Epithelial cell of prostate (primary cell): Measurements from ENCODE around the gene LY6G6D.
"Not testable (repeated sequence)": the region's sequence is repeated elsewhere in the genome, so short reads cannot be mapped to it uniquely, and the experiment has no call there.

Experiments used
- DNase-seq: peaks from one replicate; pipeline ENCODE4 v3.0.0-alpha.2; 2011; ENCODE audit warnings: low read depth, low spot score
- H3K27ac ChIP-seq: fragments of 450-650 bp; 2 replicates; pipeline ENCODE4 v1.5.1; 2017; ENCODE audit warnings: mild to moderate bottlenecking

LY6G6D gene

DNA sequence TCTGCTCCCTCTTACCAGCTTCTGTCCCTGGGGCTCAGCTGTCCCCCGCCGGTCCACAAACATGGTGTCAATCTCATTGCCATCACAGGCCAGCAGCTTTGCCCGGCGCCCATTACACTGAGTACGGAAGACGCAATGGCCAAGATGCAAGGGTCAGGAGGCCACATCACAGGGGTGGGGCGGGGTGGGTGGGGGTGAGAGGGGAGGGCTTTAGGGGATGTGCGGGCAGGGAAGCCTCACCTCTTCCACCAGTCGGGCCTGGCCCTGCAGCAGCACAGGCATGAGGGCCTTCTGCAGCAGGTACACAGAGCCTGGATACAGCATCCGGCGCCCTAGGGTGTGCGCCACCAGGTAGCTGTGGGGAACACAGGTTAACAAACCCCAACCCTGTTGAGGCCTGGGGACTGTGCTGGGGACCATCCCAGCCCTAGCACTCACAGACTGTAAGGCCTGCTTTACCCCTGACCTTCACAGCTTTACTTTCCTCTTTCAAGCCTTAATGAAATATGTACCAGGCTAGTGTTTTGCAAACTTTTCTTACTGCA is 23.5 kb upstream of the LY6G6D start:
- no peak overlapping the region for H3K27ac ChIP-seq
- no peak for DNase-seq

DNA sequence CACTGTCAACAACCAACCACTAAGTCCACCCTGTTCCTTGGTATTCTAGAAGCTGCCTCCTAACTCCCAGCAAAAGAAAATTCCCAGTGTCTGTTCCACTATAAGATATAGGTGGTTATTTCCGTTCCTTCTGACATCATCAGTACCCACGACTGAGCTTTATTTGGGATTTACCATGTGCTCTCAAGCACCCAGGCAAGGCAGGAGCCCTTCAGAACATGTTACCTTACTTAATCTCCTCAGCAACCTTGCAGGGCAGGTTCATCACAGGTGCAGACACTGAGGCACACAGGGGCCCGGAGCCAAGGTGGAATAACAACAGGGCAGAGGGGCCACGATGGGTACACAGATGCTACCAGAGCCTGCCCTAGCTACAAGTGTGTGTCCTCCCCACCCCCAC is 22.8 kb upstream of the LY6G6D start:
- H3K27ac ChIP-seq: no peak overlapping the region
- no peak for DNase-seq

GRCh38 chr6:31692886-31693285 is 22.3 kb upstream of the LY6G6D start:
- no peak for DNase-seq
- H3K27ac ChIP-seq: no peak overlapping the region

GRCh38 chr6:31693535-31693934 is 21.6 kb upstream of the LY6G6D start:
- no peak overlapping the region for H3K27ac ChIP-seq
- no peak for DNase-seq

DNA sequence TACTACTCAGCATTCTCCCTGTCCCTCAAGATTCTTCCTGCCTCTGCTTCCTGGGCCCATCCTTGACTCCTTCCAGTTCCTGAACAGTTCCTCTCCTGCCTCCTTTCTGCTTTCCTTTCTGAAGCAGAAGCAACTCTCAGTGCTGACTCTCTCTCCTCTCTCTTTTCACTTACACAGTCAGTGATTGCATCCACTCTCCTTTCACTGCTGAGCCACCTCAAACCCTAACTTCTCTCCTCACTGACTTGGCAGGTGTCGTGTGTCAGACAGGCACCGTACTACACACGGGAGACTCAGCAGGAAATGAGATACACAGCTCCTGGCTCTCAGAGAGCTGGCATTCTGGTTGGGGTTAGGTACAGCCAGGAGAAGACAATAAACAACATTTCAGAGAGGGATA is 17.6 kb upstream of the LY6G6D start:
- H3K27ac ChIP-seq: no peak overlapping the region
- DNase-seq: no peak

GRCh38 chr6:31700740-31701401 is 14.3 kb upstream of the LY6G6D start:
- no peak for DNase-seq
- no peak overlapping the region for H3K27ac ChIP-seq

DNA sequence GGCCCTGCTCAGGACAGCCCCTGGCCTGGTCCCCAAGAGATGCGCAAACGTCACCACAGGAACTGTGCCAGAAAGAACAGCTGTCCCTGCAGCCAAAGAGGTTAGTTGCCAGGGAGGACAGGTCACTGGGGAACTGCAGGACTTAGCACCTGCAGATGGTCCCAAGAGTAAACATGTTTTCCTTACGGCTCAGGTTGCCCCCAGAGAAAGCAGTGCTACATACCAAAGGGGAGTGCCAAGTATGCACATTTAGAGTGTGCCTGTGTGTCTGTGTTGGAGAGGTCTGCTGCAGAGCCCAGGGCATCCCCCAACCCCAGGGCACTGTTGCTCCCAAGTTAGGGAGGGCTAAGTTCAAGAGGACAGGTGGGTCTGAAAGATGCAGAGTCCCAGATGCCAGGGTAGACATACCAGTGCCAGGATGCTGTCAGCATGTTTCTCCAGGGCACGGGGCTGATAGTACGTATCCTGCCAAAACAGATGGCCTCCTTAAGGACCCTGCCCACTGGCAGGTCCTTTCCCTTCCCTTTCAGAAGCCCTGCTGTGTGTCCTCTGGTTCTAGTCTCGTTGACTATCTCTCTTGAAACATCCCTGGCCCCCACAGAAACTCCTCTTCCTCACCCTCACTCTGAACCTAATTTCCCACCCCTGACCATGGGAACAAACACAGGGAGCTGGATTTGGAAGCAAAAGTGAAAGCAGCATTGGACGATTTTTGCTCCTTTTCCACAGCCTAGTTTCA is 13.3 kb upstream of the LY6G6D start:
- DNase-seq: no peak
- H3K27ac ChIP-seq: no peak overlapping the region

DNA sequence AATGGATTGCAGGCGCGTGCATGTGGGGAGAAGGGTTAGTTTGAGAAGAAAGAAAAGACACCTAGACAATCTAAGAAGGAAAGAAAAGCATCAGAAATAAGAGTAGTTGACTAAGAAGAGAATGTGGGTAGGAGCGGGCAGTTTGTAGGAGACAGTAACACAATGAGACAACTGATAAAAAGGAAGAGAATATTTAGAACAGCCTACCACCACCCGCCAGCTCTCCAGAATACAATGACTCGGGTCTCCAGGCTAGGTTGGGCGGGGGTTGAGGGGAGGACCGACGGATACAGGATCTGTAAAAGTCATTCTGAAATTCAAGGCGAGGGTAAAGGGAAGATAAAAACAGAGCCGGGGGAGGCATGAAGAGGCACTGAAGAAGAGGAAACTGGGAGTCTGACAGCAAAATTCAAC is 12.7 kb upstream of the LY6G6D start:
- H3K27ac ChIP-seq: peak overlapping the region; percentile 74
- no peak for DNase-seq

DNA sequence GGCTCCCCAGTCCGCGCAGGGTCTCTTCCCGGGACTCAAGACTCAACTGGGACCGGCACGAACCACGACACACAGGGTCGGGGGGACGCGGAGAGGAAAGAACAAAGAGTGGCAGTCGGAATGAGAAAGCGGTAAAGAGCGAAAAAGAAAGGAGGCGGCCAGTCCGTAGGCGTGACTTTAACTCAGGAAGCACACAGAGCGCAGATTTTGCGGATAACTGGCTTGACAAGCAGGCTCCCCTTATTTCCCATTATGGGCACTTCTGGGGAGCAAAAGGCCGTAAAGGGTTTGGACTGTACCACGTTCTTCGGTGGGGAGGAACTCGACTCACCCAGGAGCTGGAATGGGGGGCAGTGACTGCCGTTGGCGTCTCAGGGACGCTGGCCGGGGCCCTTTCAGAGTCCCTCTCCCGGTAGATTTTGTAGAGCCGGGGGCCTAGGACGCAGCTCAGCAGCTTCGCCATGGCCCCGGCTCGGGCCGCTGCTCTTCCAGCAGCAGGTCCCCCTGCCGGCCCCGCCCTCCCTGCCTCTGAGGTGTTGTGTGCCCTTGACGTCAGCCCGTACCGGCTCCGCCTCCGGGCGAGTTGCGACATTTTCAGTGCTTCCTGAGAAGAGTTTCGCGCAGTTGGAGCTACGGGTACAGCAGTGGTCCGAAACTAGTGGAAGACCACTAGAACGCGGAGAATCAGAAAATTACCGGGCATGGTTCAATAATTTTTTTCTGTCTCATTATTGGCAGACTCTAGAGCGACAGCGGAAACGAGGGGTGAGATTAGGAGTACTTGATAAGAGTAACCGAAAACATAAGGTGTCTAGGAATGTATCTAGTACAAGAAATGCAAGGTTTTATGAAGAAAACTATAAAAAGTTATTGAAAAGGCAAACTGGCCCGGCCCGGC is 12.1 kb upstream of the LY6G6D start, which contains the start of gene ABHD16A:
TSS of gene ABHD16A (minus strand) at position 506 of the 898 bp plus-strand sequence. CDS start at position 463, 43 bp downstream.
- peak; percentile 83 for DNase-seq
- peak within 1 kb of the TSS; percentile 74 for H3K27ac ChIP-seq

DNA sequence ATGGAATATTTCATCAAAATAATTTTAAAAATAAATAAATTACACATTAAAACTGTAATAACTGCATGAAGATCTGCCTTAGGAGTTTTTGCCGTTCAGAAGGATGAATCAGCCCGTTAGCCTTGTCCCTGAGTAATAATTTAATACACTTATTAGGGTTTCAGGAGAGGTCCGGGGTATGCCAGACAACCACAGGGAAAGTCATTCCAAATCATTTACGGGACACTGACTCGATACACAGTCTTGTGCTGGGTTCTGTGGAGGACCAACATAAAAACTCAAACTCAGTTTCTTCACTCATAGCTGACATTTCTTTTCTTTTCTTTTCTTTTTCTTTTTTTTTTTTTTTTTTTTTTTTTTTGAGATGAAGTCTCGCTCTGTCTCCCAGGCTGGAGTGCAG is 9.2 kb upstream of the LY6G6D start:
- H3K27ac ChIP-seq: no peak overlapping the region

DNA sequence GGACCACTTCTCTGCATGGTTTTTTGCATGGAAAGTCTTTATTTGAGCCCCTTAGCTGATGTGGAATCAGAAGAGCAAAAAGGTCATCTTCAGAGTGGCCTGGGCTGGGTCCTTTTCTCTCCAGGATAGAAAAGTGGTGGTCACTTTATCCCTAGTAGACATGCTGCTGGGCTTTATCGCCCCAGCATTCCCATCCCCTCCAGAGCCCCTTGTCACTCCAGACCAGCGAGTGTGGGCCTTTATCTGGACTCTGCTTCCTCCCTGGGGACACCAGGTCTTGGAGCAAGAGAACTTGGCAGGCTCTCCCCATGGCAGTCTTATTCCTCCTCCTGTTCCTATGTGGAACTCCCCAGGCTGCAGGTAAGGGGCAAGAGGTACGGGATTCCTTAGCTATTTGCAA is 8.5 kb upstream of the LY6G6D start, which contains the start of gene LY6G6F:
TSS of gene LY6G6F (plus strand) at position 268 of the 400 bp plus-strand sequence. CDS start at position 309, 41 bp downstream.
- no peak within 1 kb of the TSS for H3K27ac ChIP-seq
- DNase-seq: no peak

More for the DNA sequence above, 9.2 kb upstream of the LY6G6D start:
- DNase-seq: no peak

- no peak overlapping the region for H3K27ac ChIP-seq
- no peak for DNase-seq
Measured at GRCh38 chr6:31707701-31708100, 7.4 kb upstream of the LY6G6D start.

- H3K27ac ChIP-seq: no peak overlapping the region
- DNase-seq: no peak
Measured at GRCh38 chr6:31708224-31708623, 6.9 kb upstream of the LY6G6D start.

DNA sequence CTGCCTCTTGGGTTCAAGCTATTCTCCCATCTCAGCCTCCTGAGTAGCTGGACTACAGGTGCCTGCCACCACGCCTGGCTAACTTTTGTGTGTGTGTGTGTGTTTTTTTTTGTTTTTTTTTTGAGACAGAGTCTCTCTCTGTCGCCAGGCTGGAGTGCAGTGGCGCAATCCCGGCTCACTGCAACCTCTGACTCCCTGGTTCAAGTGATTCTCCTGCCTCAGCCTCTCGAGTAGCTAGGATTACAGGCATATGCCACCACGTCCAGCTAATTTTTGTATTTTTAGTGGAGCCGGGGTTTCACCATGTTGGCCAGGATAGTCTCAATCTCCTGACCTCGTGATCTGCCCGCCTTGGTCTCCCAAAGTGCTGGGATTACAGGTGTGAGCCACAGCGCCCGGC is 6.0 kb upstream of the LY6G6D start:
- H3K27ac ChIP-seq, DNase-seq: not testable (repeated sequence)

GRCh38 chr6:31710523-31711219 is 4.5 kb upstream of the LY6G6D start:
- H3K27ac ChIP-seq: no peak overlapping the region

DNA sequence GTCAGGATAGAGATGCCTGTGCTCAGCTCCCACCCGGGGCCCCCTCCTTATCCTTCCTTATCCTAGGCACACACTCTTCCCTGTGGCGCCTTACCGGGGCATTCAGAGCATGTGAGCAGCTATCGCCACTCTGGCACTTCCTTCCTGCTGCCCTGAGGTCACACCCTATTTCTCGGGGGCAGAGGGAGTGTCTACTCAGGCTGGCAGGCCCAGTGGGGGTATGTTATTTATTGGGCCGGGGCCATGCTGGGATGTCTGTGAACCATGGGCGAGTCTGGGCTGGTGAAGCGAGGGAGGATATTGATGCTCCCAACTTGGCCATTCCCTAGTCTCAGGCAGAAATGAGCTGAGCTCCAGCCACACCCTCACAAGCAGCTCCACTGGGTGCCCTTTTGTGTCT is 3.9 kb upstream of the LY6G6D start:
- no peak for DNase-seq
- H3K27ac ChIP-seq: no peak overlapping the region

More at GRCh38 chr6:31710523-31711219, 4.5 kb upstream of the LY6G6D start:
- DNase-seq: no peak

DNA sequence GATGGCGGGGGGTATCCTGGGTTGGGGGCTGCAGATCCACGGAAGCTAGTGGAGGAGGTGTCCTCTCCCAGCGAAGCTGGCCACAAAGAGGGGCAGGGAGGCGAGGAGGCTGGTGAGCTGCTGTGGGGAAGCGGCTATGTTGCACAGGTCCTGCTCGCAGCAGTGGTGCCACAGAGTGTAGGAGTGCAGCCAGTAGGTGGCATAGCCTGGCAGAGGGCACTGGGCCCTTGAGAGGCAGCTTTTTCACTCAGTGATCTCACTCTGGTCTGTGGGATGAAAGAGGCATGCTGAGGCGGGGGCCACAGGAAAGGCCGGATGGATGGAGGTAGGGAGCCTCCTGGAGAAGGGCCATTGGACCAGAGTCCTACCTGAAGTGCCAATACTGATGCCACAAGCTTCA is 2.9 kb upstream of the LY6G6D start:
- no peak for DNase-seq
- H3K27ac ChIP-seq: no peak overlapping the region

DNA sequence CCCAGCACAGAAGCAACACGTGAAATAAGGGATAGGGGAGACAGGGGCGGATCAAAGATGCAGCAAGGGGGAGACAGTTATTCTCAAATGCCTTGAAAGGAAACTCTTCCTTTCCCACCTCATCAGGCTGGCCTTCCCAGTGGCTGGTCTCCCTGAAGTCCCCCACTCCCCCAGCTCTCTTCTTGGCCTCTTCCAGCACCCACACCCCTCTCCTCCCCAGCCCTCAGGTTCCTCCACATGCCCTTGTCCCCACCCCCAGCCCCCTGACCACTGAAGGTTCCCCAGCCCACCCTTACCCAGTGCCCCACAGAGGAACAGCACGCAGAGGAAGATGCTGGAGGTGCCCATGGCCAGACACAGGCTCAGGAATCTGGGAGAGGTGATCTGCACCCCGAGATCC is 1.7 kb upstream of the LY6G6D start:
- no peak for DNase-seq
- H3K27ac ChIP-seq: no peak overlapping the region

- no peak overlapping the region for H3K27ac ChIP-seq
- no peak for DNase-seq
Measured at GRCh38 chr6:31713991-31714684, 1.0 kb upstream of the LY6G6D start.
